Right lobe of liver (tissue), 4 donors: Measurements from ENCODE around the gene AP5Z1.

Experiments
- CTCF ChIP-seq, 4 donors: fragments of 200-600 bp in 3 of 4; fragments of 450-650 bp in 1 of 4; IDR thresholded peaks; one replicate each; pipeline versions ENCODE4 v1.5.1 to v1.8.0; 2016 to 2022; ENCODE audit warnings: antibody characterized with exemption in 4 of 4, mild to moderate bottlenecking in 2 of 4
- POLR2A ChIP-seq: fragments of 450-650 bp; IDR thresholded peaks from one replicate; pipeline ENCODE4 v1.6.1; 2017; ENCODE audit warnings: antibody characterized with exemption, mild to moderate bottlenecking
- donor health status: DM: no; HTN: no; CAD: no.
- donor health status: DM: no; HTN: no; CAD: no.
- donor health status: DM: no; HTN: yes; CAD: no.

GRCh38 chr7:4749798-4750197 lies 25.6 kb upstream of the AP5Z1 start:
- TF ChIP-seq CTCF (IDR thresholded peaks at IDR 0.05), result no peak
- TF ChIP-seq POLR2A, result no peak
